ENCODE results near the gene PCGF2.

- peak; percentile 25 for TF ChIP-seq CTCF (IDR thresholded peaks at IDR 0.05; ENCODE audit: low read depth, low read length)
- TF ChIP-seq POLR2A (IDR thresholded peaks at IDR 0.05; ENCODE audit: extremely low read depth, insufficient read length): no peak
- no peak for TF ChIP-seq MYC (IDR thresholded peaks at IDR 0.05; ENCODE audit: low read depth, low read length)
Observed at GRCh38 chr17:38733982-38734973, 13.9 kb downstream of the PCGF2 start.
